H1 (cell line): Measurements from ENCODE around the gene BEAN1. TPM values are rescaled to one million over a fixed set of nuclear protein-coding genes. Genes with fewer than 3 reads are reported as not detected.

ENCODE experiments used
- ASH2L ChIP-seq: fragments of 200-600, 300-600 bp; sonication (generic); IDR thresholded peaks from one replicate; pipeline ENCODE4 v1.7.1; 2017; ENCODE audit warnings: low read length
- KDM1A ChIP-seq: fragments of 200-600, 300-600 bp; sonication (generic); IDR thresholded peaks from 2 replicates; pipeline ENCODE4 v1.7.1; 2016; ENCODE audit warnings: mild to moderate bottlenecking, low read length, borderline replicate concordance
- KDM4A ChIP-seq: IDR thresholded peaks from one replicate; pipeline ENCODE4 v1.7.1; 2012; ENCODE audit warnings: low read depth, mild to moderate bottlenecking, moderate library complexity, low read length, inconsistent platforms; ENCODE audit not compliant: severe bottlenecking
- RNF2 ChIP-seq: fragments of 200-900, 300-1000 bp; sonication (generic); IDR thresholded peaks from 2 replicates; pipeline ENCODE4 v1.7.1; 2016; ENCODE audit warnings: borderline replicate concordance, low read depth, mild to moderate bottlenecking, antibody characterized with exemption, low read length; ENCODE audit not compliant: poor library complexity, severe bottlenecking; ENCODE audit errors: missing control alignments
- SIX5 ChIP-seq: IDR thresholded peaks from 2 replicates; pipeline ENCODE4 v1.6.1; 2011; ENCODE audit warnings: mild to moderate bottlenecking, low read depth, low read length
- polyA plus RNA-seq, 7 experiments: library from polyadenylated mRNA; depleted of rRNA in 3 of 7; stranded (reverse) in 5 of 7; unstranded in 2 of 7; fragments of >200 nt in 5 of 7; fragments of 200-250 nt in 2 of 7; gene quantifications; 1 replicate in 5 of 7; 2 replicates in 1 of 7; 4 replicates in 1 of 7; pipeline versions ENCODE4 v1.2.1 to v1.2.3, GENCODE V29; 2011 to 2013; ENCODE audit warnings: missing spikeins in 2 of 7, mixed read lengths in 2 of 7
- total RNA-seq: library from RNA; stranded (reverse); fragmentation: NEBNext Ultra II Directional; extraction: Animal tissue kit (Norgen Biotek cat#: 25700); gene quantifications from 2 replicates; pipeline ENCODE4 v1.2.1, GENCODE V29; 2021
- TF ChIP-seq, protein P1 (sequence below): fragments of 300-600 bp; sonication (generic); IDR thresholded peaks from 2 replicates; pipeline ENCODE4 v1.7.1; 2012; ENCODE audit warnings: low read length, moderate library complexity, mild to moderate bottlenecking, inconsistent platforms; ENCODE audit not compliant: insufficient replicate concordance

BEAN1 gene
- total and polyA plus RNA-seq, 2 of the 8 experiments (the other 6 are each of a cell fraction or from before 2014, with no cell fraction given), result 0.08 TPM; not detected in 1

DNA sequence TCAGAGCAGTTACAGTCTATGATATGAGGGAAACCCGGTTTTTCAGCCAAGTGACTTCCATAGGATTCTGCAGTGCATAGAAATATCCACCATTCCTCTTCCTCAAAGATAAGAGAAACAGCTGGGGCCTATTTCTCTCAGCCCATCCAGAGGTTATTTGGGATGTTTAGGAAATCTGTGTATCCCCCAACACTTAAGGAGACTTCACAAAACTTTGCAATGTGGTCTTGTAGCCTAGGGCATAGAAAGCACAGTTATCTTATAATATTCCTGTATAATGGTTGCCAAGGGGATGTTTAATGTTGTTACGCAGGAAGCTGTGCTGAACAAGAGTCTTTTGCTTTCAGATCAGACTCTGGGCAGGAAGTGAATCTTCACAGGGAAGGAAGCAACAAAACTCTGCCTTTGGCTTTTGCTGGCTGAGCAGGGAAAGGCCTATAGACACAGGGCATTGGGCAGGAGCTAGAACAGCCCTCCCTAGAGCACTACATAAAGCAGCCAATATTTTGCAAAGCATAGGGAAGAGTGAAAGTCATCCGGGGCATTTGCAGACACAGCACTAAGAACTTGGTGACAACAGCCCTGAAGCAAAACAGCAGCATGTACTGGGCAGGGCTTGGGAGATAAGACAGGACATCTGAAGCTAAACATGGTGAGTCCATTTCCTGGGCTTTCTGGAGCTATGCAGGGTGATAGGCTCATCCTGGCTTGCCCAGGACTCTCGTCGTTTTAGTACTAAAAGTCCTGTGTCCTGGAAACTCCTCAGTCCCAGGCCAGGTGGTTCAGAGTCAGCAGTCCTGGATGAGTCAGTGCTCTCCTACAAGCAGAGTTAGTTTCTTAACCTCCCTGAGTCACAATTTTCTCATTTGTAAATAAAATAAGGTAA is 18.7 kb upstream of the BEAN1 start (continued):
- TF ChIP-seq, protein P1, sequence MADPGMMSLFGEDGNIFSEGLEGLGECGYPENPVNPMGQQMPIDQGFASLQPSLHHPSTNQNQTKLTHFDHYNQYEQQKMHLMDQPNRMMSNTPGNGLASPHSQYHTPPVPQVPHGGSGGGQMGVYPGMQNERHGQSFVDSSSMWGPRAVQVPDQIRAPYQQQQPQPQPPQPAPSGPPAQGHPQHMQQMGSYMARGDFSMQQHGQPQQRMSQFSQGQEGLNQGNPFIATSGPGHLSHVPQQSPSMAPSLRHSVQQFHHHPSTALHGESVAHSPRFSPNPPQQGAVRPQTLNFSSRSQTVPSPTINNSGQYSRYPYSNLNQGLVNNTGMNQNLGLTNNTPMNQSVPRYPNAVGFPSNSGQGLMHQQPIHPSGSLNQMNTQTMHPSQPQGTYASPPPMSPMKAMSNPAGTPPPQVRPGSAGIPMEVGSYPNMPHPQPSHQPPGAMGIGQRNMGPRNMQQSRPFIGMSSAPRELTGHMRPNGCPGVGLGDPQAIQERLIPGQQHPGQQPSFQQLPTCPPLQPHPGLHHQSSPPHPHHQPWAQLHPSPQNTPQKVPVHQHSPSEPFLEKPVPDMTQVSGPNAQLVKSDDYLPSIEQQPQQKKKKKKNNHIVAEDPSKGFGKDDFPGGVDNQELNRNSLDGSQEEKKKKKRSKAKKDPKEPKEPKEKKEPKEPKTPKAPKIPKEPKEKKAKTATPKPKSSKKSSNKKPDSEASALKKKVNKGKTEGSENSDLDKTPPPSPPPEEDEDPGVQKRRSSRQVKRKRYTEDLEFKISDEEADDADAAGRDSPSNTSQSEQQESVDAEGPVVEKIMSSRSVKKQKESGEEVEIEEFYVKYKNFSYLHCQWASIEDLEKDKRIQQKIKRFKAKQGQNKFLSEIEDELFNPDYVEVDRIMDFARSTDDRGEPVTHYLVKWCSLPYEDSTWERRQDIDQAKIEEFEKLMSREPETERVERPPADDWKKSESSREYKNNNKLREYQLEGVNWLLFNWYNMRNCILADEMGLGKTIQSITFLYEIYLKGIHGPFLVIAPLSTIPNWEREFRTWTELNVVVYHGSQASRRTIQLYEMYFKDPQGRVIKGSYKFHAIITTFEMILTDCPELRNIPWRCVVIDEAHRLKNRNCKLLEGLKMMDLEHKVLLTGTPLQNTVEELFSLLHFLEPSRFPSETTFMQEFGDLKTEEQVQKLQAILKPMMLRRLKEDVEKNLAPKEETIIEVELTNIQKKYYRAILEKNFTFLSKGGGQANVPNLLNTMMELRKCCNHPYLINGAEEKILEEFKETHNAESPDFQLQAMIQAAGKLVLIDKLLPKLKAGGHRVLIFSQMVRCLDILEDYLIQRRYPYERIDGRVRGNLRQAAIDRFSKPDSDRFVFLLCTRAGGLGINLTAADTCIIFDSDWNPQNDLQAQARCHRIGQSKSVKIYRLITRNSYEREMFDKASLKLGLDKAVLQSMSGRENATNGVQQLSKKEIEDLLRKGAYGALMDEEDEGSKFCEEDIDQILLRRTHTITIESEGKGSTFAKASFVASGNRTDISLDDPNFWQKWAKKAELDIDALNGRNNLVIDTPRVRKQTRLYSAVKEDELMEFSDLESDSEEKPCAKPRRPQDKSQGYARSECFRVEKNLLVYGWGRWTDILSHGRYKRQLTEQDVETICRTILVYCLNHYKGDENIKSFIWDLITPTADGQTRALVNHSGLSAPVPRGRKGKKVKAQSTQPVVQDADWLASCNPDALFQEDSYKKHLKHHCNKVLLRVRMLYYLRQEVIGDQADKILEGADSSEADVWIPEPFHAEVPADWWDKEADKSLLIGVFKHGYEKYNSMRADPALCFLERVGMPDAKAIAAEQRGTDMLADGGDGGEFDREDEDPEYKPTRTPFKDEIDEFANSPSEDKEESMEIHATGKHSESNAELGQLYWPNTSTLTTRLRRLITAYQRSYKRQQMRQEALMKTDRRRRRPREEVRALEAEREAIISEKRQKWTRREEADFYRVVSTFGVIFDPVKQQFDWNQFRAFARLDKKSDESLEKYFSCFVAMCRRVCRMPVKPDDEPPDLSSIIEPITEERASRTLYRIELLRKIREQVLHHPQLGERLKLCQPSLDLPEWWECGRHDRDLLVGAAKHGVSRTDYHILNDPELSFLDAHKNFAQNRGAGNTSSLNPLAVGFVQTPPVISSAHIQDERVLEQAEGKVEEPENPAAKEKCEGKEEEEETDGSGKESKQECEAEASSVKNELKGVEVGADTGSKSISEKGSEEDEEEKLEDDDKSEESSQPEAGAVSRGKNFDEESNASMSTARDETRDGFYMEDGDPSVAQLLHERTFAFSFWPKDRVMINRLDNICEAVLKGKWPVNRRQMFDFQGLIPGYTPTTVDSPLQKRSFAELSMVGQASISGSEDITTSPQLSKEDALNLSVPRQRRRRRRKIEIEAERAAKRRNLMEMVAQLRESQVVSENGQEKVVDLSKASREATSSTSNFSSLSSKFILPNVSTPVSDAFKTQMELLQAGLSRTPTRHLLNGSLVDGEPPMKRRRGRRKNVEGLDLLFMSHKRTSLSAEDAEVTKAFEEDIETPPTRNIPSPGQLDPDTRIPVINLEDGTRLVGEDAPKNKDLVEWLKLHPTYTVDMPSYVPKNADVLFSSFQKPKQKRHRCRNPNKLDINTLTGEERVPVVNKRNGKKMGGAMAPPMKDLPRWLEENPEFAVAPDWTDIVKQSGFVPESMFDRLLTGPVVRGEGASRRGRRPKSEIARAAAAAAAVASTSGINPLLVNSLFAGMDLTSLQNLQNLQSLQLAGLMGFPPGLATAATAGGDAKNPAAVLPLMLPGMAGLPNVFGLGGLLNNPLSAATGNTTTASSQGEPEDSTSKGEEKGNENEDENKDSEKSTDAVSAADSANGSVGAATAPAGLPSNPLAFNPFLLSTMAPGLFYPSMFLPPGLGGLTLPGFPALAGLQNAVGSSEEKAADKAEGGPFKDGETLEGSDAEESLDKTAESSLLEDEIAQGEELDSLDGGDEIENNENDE, result no peak
- TF ChIP-seq ASH2L, result no peak
- TF ChIP-seq SIX5, result no peak
- TF ChIP-seq KDM4A, result no peak
- no peak for TF ChIP-seq RNF2
- TF ChIP-seq KDM1A, result no peak
- TF ChIP-seq, all 59 proteins: peak for 0
